Fibroblast of peridontal ligament (primary cell): ENCODE results near the gene GTF2A2.
"Not testable (repeated sequence)": the region's sequence is repeated elsewhere in the genome, so short reads cannot be mapped to it uniquely, and the experiment has no call there.

Source experiments
- DNase-seq: peaks from one replicate; pipeline ENCODE4 v3.0.0-alpha.2; 2010; ENCODE audit errors: extremely low read depth

GTF2A2 gene

GRCh38 chr15:59674361-59674877, 17.1 kb upstream of the GTF2A2 start:
- no peak for DNase-seq

- no peak for DNase-seq
Measured at GRCh38 chr15:59668556-59668955, 11.2 kb upstream of the GTF2A2 start.

GRCh38 chr15:59662260-59662659, 4.9 kb upstream of the GTF2A2 start:
- DNase-seq = peak; percentile 92

GRCh38 chr15:59659366-59659765, 2.1 kb upstream of the GTF2A2 start:
- no peak for DNase-seq

- DNase-seq = no peak
Measured at GRCh38 chr15:59657635-59658125, 365 bp upstream of the GTF2A2 start.

GRCh38 chr15:59654046-59654445, 3.3 kb downstream of the GTF2A2 start:
- no peak for DNase-seq

- DNase-seq = no peak
Measured at GRCh38 chr15:59649603-59650002, 7.7 kb downstream of the GTF2A2 start.

GRCh38 chr15:59647085-59647484, 10.2 kb downstream of the GTF2A2 start:
- DNase-seq = no peak

- no peak for DNase-seq
Measured at GRCh38 chr15:59646277-59646676, 11.0 kb downstream of the GTF2A2 start.

- not testable (repeated sequence) for DNase-seq
Measured at GRCh38 chr15:59645812-59646211, 11.5 kb downstream of the GTF2A2 start.

- DNase-seq = no peak
Measured at GRCh38 chr15:59644756-59645155, 12.6 kb downstream of the GTF2A2 start.

GRCh38 chr15:59642351-59642750, 15.0 kb downstream of the GTF2A2 start:
- DNase-seq = peak; percentile 25

- DNase-seq = not testable (repeated sequence)
Measured at GRCh38 chr15:59637507-59637906, 19.8 kb downstream of the GTF2A2 start.

- DNase-seq = no peak
Measured at GRCh38 chr15:59636184-59636583, 21.1 kb downstream of the GTF2A2 start.

- no peak for DNase-seq
Measured at GRCh38 chr15:59632714-59633113, 24.6 kb downstream of the GTF2A2 start.

GRCh38 chr15:59622289-59622688, 35.0 kb downstream of the GTF2A2 start:
- DNase-seq = peak; percentile 50

GRCh38 chr15:59618406-59618805, 38.9 kb downstream of the GTF2A2 start:
- no peak for DNase-seq

GRCh38 chr15:59616379-59616778, 40.9 kb downstream of the GTF2A2 start:
- no peak for DNase-seq

GRCh38 chr15:59615661-59616060, 41.7 kb downstream of the GTF2A2 start:
- no peak for DNase-seq

- DNase-seq = no peak
Measured at GRCh38 chr15:59614153-59614552, 43.2 kb downstream of the GTF2A2 start.

GRCh38 chr15:59611276-59612260, 45.7 kb downstream of the GTF2A2 start, which contains the start of gene GCNT3:
GCNT3 (plus strand) TSS chr15:59611783; CDS start chr15:59618239, 6,456 bp downstream.
- DNase-seq = peak; percentile 43

- DNase-seq = no peak
Measured at GRCh38 chr15:59609730-59610712, 47.3 kb downstream of the GTF2A2 start.
